Parathyroid adenoma (tissue), 2 donors: ENCODE measurements around the gene FBXW5.
A peak's percentile ranks its signal among the peaks of the same experiment; 100 is the strongest.

Experiments used
- H2AFZ ChIP-seq: fragments of 300-600 bp; sonication (generic); one replicate; pipeline ENCODE4 v1.7.0; 2017; ENCODE audit warnings: antibody characterized with exemption, mild to moderate bottlenecking
- H3K27ac ChIP-seq: fragments of 300-600 bp; sonication (generic); one replicate; pipeline ENCODE4 v1.7.0; 2017
- H3K27me3 ChIP-seq: fragments of 300-600 bp; sonication (generic); one replicate; pipeline ENCODE4 v1.7.0; 2017; ENCODE audit warnings: low read length; ENCODE audit not compliant: control insufficient read depth, insufficient read depth
- H3K36me3 ChIP-seq: fragments of 300-600 bp; sonication (generic); one replicate; pipeline ENCODE4 v1.7.0; 2017; ENCODE audit warnings: low read length; ENCODE audit not compliant: control insufficient read depth, insufficient read depth
- H3K4me1 ChIP-seq: fragments of 300-600 bp; sonication (generic); one replicate; pipeline ENCODE4 v1.7.0; 2017; ENCODE audit warnings: control low read depth
- H3K4me2 ChIP-seq: fragments of 300-600 bp; sonication (generic); one replicate; pipeline ENCODE4 v1.7.0; 2017; ENCODE audit warnings: low read length
- H3K4me3 ChIP-seq: fragments of 300-600 bp; sonication (generic); one replicate; pipeline ENCODE4 v1.7.0; 2017; ENCODE audit warnings: low read depth, low read length
- H3K79me2 ChIP-seq: fragments of 300-600 bp; sonication (generic); one replicate; pipeline ENCODE4 v1.7.0; 2017; ENCODE audit warnings: control low read depth
- H3K9ac ChIP-seq: fragments of 300-600 bp; sonication (generic); one replicate; pipeline ENCODE4 v1.7.0; 2017; ENCODE audit warnings: mild to moderate bottlenecking
- H3K9me3 ChIP-seq: fragments of 300-600 bp; sonication (generic); one replicate; pipeline ENCODE4 v1.7.0; 2017; ENCODE audit warnings: low read length; ENCODE audit not compliant: control insufficient read depth
- CTCF ChIP-seq: fragments of 300-600 bp; sonication (generic); IDR thresholded peaks from one replicate; pipeline ENCODE4 v1.7.0; 2017; ENCODE audit warnings: antibody characterized with exemption, mild to moderate bottlenecking
- donor health status: primary hyperparathyroidism.

Gene FBXW5

GRCh38 chr9:136949239-136949816, 4.8 kb upstream of the FBXW5 start:
- H2AFZ ChIP-seq: peak overlapping the region; percentile 87
- peak overlapping the region; percentile 97 for H3K27ac ChIP-seq
- H3K36me3 ChIP-seq: no peaks in the 10 kb centered on the region
- H3K9ac ChIP-seq: peak overlapping the region; percentile 19
- no peaks in the 10 kb centered on the region for H3K27me3 ChIP-seq
- H3K9me3 ChIP-seq: no peaks in the 10 kb centered on the region
- H3K4me1 ChIP-seq: no peaks in the 10 kb centered on the region
- no peaks in the 10 kb centered on the region for H3K79me2 ChIP-seq
- peak overlapping the region; percentile 77 for H3K4me3 ChIP-seq
- no peak for TF ChIP-seq CTCF
- H3K4me2 ChIP-seq: peak overlapping the region; percentile 99

DNA sequence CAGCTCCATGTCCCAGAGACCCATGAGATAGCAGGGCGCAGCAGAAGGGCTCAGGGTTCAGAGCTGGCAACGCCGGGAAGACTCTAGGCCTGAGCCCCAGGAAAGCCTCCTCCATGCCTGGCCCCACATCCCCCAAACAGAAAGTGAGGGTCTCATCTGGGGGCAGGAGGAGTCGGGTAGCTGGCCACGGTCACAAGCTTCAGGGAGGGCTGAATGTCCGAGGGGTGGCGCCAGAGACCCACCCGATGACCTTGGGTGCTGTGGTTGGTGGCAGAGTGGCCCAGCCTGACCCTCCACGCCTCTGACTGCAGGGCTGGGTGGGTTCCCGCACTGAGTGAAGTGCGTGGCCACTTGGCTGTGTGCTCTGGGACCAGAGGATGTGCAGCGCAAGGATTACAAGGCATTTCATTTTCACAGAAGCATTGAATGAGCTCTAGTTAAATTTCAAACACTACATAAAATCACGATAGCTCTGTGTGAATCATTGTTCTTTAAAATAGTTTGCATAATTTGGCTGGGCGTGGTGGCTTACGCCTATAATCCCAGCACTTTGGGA, 3.5 kb upstream of the FBXW5 start:
- Histone ChIP-seq H3K4me2 (no peak overlapping the region), H3K79me2 (no peaks in the 10 kb centered on the region), H3K27me3 (no peaks in the 10 kb centered on the region), H3K9me3 (no peaks in the 10 kb centered on the region), H3K4me3 (no peak overlapping the region), H3K9ac (no peak overlapping the region), H2AFZ (no peak overlapping the region), H3K4me1 (peaks cover 3% of the 10 kb centered on the region), H3K36me3 (no peaks in the 10 kb centered on the region), H3K27ac (no peak overlapping the region)
- peak; percentile 43 for TF ChIP-seq CTCF

DNA sequence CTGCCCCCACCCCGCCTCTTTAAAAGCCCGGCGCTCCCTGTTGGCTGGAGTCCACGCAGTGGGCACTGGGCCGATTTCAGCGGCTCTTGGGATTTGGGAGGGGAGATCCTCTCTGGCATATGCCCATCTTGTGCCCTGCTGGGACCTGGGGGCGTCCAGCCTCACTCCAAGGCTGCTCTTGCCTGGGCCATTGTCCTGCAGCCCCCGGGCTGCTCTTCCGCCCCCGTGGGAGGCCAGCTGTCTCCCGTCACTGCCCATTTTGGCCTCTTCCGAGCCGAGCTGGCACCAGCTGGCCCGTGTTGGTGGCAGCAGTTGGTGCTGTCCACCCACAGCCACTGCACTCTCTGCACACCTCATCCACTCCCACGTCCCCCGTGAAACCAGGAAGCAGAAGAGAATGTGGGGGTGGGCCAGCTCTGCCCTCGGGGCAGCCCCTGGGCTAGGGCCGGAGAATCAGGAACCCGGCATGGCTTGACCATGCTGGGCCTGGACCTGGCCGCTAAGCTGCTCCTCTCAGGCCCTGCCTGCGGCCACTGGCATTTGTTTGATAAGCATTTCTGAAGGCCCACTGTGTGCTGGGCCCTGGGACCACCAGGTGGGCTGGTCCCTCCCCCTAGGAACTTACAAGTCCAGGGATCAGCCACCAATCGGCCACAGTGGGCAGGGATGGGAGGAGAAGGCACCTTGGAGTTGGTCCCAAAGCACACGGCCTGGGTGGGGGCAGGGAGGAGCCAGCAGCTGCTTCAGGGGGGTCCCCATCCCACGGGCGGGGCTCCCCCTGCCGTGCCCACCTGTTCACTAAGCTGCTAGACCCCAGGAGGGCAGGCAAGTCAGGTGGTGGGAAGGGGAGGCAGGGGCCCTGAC, 2.7 kb upstream of the FBXW5 start:
- H3K9ac ChIP-seq: no peak overlapping the region
- no peaks in the 10 kb centered on the region for H3K27me3 ChIP-seq
- TF ChIP-seq CTCF: no peak
- H3K4me1 ChIP-seq: peaks cover 3% of the 10 kb centered on the region
- H3K9me3 ChIP-seq: no peaks in the 10 kb centered on the region
- H3K4me3 ChIP-seq: no peak overlapping the region
- H3K79me2 ChIP-seq: no peaks in the 10 kb centered on the region
- H3K27ac ChIP-seq: no peak overlapping the region
- no peak overlapping the region for H3K4me2 ChIP-seq
- no peaks in the 10 kb centered on the region for H3K36me3 ChIP-seq
- no peak overlapping the region for H2AFZ ChIP-seq

GRCh38 chr9:136946228-136947027, 1.9 kb upstream of the FBXW5 start:
- Histone ChIP-seq H2AFZ (no peak overlapping the region), H3K4me2 (no peak overlapping the region), H3K4me3 (no peak overlapping the region), H3K9ac (no peak overlapping the region), H3K36me3 (no peaks in the 10 kb centered on the region), H3K9me3 (no peaks in the 10 kb centered on the region), H3K27ac (no peak overlapping the region), H3K27me3 (no peaks in the 10 kb centered on the region), H3K79me2 (no peaks in the 10 kb centered on the region), H3K4me1 (peaks cover 3% of the 10 kb centered on the region)
- no peak for TF ChIP-seq CTCF
